ENCODE measurements around the gene C14orf180. TPM values are rescaled to one million over a fixed set of nuclear protein-coding genes. Genes with fewer than 3 reads are reported as not detected.

C14orf180 gene
- total RNA-seq, 1 experiment from 2014 or later, result not detected

- Histone ChIP-seq H3K27ac (ENCODE audit: insufficient read length, low read depth, low read length) (no peak overlapping the region), H3K18ac (ENCODE audit: insufficient read length, low read depth, low read length) (no peak overlapping the region), H4K5ac (ENCODE audit: insufficient read length, low read depth, low read length) (no peak overlapping the region), H3K9me3 (ENCODE audit: control insufficient read depth, low read depth, low read length) (no peaks in the 10 kb centered on the region), H2BK5ac (ENCODE audit: insufficient read length, low read length) (no peak overlapping the region), H2AK5ac (ENCODE audit: insufficient read length, low read length) (no peak overlapping the region), H3K23ac (ENCODE audit: insufficient read length, low read depth, low read length) (no peak overlapping the region), H4K8ac (replicated peaks; ENCODE audit: insufficient read length, low read depth, low read length) (no peak overlapping the region), H2BK12ac (ENCODE audit: insufficient read length, low read depth, low read length) (no peak overlapping the region), H2BK120ac (ENCODE audit: low read depth, low read length, poor library complexity, severe bottlenecking) (no peak overlapping the region), H2BK20ac (ENCODE audit: low read depth, low read length, poor library complexity, severe bottlenecking) (no peak overlapping the region), H3K79me1 (ENCODE audit: insufficient read depth, low read depth, low read length, poor library complexity, severe bottlenecking) (no peaks in the 10 kb centered on the region), H3K56ac (ENCODE audit: insufficient read length, low read depth, low read length) (no peak overlapping the region), H3K4ac (ENCODE audit: low read depth, low read length) (no peak overlapping the region), H3K4me1 (ENCODE audit: insufficient read depth, low read length) (no peaks in the 10 kb centered on the region), H3K9ac (ENCODE audit: extremely low read depth, insufficient read length, low read length) (no peak overlapping the region), H3K79me2 (ENCODE audit: insufficient read depth, low read length) (no peaks in the 10 kb centered on the region), H3K14ac (ENCODE audit: insufficient read depth, low read length) (no peak overlapping the region), H3K27me3 (ENCODE audit: insufficient read depth, low read length) (no peaks in the 10 kb centered on the region), H2AFZ (ENCODE audit: low read length) (no peak overlapping the region), H4K20me1 (ENCODE audit: control insufficient read depth, insufficient read depth, insufficient read length) (no peaks in the 10 kb centered on the region), H3T11ph (ENCODE audit: low read length) (no peak overlapping the region), H3K4me2 (ENCODE audit: insufficient read depth, insufficient read length, low read length) (no peak overlapping the region), H3K23me2 (ENCODE audit: insufficient read length, low read depth, low read length, poor library complexity, severe bottlenecking) (no peaks in the 10 kb centered on the region), H2BK15ac (ENCODE audit: low read depth, low read length) (no peak overlapping the region), H4K91ac (ENCODE audit: insufficient read length, low read depth, low read length) (no peak overlapping the region)
- H3K9me3 Mint-ChIP-seq, result no peaks in the 10 kb centered on the region
- H3K27ac Mint-ChIP-seq, result no peak overlapping the region
- WGBS (ENCODE audit: extremely low coverage, insufficient read length, low lambda C conversion rate), result no CpG with 5 or more reads among the region's 19 CpGs
- H3K4me3 Mint-ChIP-seq, result no peak overlapping the region
- H3K36me3 Mint-ChIP-seq (ENCODE audit: insufficient read depth in 1 of 3, low read depth in 3 of 3), result no peaks in the 10 kb centered on the region
- peaks cover 0 to 7% of the 10 kb centered on the region in 2 experiments; a peak in 2 of 4 replicates for H3K4me1 Mint-ChIP-seq
- TF ChIP-seq CTCF (conservative IDR thresholded peaks at IDR 0.05), result no peak
- H3K27me3 Mint-ChIP-seq (ENCODE audit: low read depth), result no peaks in the 10 kb centered on the region; the same call in 1 of the 2 replicates
- no peak for DNase-seq
These were observed 1.7 kb upstream of the C14orf180 start for GRCh38 chr14:104577847-104578301.

Measured in H9 (cell line).